GM23248 (cell line): Measurements from ENCODE around the gene EPN3. TPM values are rescaled to one million over a fixed set of nuclear protein-coding genes. Genes with fewer than 3 reads are reported as not detected.

Source experiments
- DNase-seq: peaks from one replicate; pipeline ENCODE4 v3.0.0-alpha.2; 2015
- H2AFZ ChIP-seq: fragments of 200-600 bp; sonication (generic); 2 replicates; pipeline ENCODE4 v1.6.1; 2016; ENCODE audit warnings: antibody characterized with exemption
- H3F3A ChIP-seq: fragments of 200-600 bp; sonication (generic); 2 replicates; pipeline ENCODE4 v1.6.1; 2016; ENCODE audit warnings: mild to moderate bottlenecking, antibody characterized with exemption, mixed run types; ENCODE audit not compliant: insufficient read depth
- H3K27ac ChIP-seq: fragments of 200-600 bp; sonication (generic); 2 replicates; pipeline ENCODE4 v1.5.1; 2016; ENCODE audit warnings: mild to moderate bottlenecking
- H3K27me3 ChIP-seq: fragments of 200-600 bp; sonication (generic); replicated peaks from 2 replicates; pipeline ENCODE4 v1.6.1; 2016; ENCODE audit warnings: mild to moderate bottlenecking; ENCODE audit not compliant: insufficient read depth
- H3K36me3 ChIP-seq: fragments of 200-600 bp; sonication (generic); 2 replicates; pipeline ENCODE4 v1.6.1; 2016; ENCODE audit warnings: low read depth, mild to moderate bottlenecking
- H3K4me1 ChIP-seq: fragments of 200-600 bp; sonication (generic); 2 replicates; pipeline ENCODE4 v1.6.1; 2016; ENCODE audit warnings: mild to moderate bottlenecking; ENCODE audit not compliant: insufficient read depth
- H3K4me2 ChIP-seq: fragments of 200-600 bp; sonication (generic); one replicate; pipeline ENCODE4 v1.6.1; 2016; ENCODE audit warnings: mild to moderate bottlenecking; ENCODE audit not compliant: unreplicated experiment
- H3K4me3 ChIP-seq: fragments of 200-600 bp; sonication (generic); 2 replicates; pipeline ENCODE4 v1.5.1; 2016; ENCODE audit warnings: mild to moderate bottlenecking
- H3K79me2 ChIP-seq: fragments of 200-600 bp; sonication (generic); 2 replicates; pipeline ENCODE4 v1.6.1; 2016; ENCODE audit warnings: mild to moderate bottlenecking; ENCODE audit not compliant: insufficient read depth
- H3K9ac ChIP-seq: fragments of 200-600 bp; sonication (generic); 2 replicates; pipeline ENCODE4 v1.6.1; 2016; ENCODE audit warnings: mild to moderate bottlenecking
- H3K9me2 ChIP-seq: fragments of 200-600 bp; sonication (generic); 2 replicates; pipeline ENCODE4 v1.6.1; 2016; ENCODE audit warnings: mixed run types, mild to moderate bottlenecking, moderate library complexity; ENCODE audit not compliant: insufficient read depth
- H3K9me3 ChIP-seq: fragments of 200-600 bp; sonication (generic); one replicate; pipeline ENCODE4 v1.6.1; 2017; ENCODE audit warnings: low read depth
- H4K20me1 ChIP-seq: fragments of 200-600 bp; sonication (generic); 2 replicates; pipeline ENCODE4 v1.6.0; 2016; ENCODE audit not compliant: insufficient read depth
- EZH2 ChIP-seq: fragments of 200-600 bp; sonication (generic); IDR thresholded peaks from 2 replicates; pipeline ENCODE4 v1.6.1; 2018; ENCODE audit warnings: antibody characterized with exemption, mild to moderate bottlenecking; ENCODE audit not compliant: insufficient read depth, poor library complexity, severe bottlenecking
- EZH2phosphoT487 ChIP-seq: fragments of 200-600 bp; sonication (generic); IDR thresholded peaks from 2 replicates; pipeline ENCODE4 v1.6.1; 2018; ENCODE audit warnings: antibody characterized with exemption, moderate library complexity, mild to moderate bottlenecking, low read depth; ENCODE audit not compliant: insufficient read depth
- WGBS, 2 experiments: methylation state at CpG; one replicate each; pipeline ENCODE4 v1.1.6; 2015 to 2017; ENCODE audit warnings: low lambda C conversion rate in 2 of 2, low coverage in 1 of 2; ENCODE audit errors: missing lambda C conversion rate in 2 of 2; 5-methylcytosine and 5-hydroxymethylcytosine counted together
- in situ Hi-C: fragments of 300-500 bp; cut with MboI; formaldehyde crosslinking; loops from 2 replicates; pipeline ENCODE4 v1.15.0; 2020
- polyA plus RNA-seq: library from polyadenylated mRNA; unstranded; fragments of >200 nt; fragmentation: Nextera tagmentation; extraction: Ambion mirVana; gene quantifications from 2 replicates; pipeline ENCODE4 v1.2.1, GENCODE V29; 2016
- total RNA-seq: library from RNA; depleted of rRNA; stranded (reverse); fragments of >200 nt; shearing (Covaris generic); gene quantifications from 2 replicates; pipeline ENCODE4 v1.2.3, GENCODE V29; 2014

EPN3 gene
- total and polyA plus RNA-seq, 2 experiments from 2014 or later: not detected

DNA sequence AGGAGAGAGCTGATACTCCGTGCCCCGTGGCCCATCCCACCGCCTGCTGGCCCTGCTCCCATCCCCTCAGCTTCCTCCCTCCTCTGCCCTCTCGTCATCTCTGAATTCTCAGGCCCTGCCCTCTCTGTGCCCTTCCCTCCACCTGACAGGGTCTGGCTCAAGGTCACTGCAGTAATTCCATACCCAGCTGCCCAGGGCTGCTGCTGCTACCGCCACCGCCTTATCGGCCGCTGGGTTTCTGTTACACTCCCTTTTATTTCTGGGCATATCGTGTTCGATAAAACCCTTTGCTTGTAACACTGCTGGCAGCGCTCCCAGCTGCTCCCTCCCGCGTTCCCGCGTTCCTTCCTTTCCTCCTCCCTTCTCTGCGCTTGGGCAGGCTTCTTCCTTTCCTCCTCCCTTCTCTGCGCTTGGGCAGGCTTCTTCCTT lies 1.2 kb downstream of the EPN3 start:
- in situ Hi-C loops: no loop called here
- Histone ChIP-seq H3K9me3 (no peaks in the 10 kb centered on the region), H3K4me2 (peak overlapping the region; percentile 21), H3K27me3 (peaks cover 13% of the 10 kb centered on the region), H2AFZ (no peak overlapping the region), H3F3A (no peaks in the 10 kb centered on the region), H3K36me3 (no peaks in the 10 kb centered on the region), H3K4me3 (peak overlapping the region; percentile 52), H3K27ac (no peak overlapping the region), H3K9ac (no peak overlapping the region), H3K79me2 (no peaks in the 10 kb centered on the region), H3K4me1 (peaks cover 8% of the 10 kb centered on the region), H3K9me2 (no peaks in the 10 kb centered on the region), H4K20me1 (no peaks in the 10 kb centered on the region)
- TF ChIP-seq EZH2phosphoT487: no peak
- no peak for TF ChIP-seq EZH2
- peak; percentile 54 for DNase-seq
- WGBS, 2 experiments: 2 to 3% methylated on average over 12 to 17 of the region's 17 CpGs

DNA sequence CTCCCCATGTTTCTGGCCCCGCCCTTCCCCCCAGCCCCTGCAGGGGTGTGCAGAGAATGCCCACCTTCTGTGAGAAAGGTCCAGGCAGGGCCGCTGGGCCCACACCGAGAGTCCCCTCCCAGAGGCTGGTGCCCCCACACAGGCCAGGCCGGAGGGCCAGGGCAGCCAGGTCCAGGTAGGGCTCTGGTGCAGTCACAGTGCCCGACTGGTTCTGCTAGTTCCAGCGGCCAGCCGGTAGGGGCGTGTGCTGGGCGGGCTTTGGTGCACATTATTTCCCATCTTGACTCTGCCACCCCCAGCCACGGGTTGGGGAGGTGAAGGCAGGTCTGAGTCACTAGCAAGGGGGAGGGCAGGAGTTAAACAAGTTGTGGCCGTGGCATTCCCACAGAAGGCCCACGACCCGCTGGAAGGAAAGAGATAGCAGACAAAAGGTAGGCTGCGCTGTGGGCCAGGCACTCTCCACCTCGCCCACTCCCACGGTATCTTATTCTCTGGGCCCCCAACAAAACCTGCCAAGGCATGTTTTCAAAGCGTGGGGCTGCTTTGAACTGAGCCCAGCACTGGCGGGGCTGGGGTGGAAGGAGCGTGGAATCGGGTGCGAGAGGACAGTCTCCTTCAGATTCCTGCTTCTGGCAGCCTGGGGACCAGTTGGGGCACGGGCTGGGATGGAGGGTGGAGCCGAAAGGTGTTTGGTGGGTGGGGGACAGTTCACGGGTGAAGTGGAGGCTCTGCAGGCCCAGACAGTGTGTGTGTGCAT lies 1.9 kb downstream of the EPN3 start:
- Histone ChIP-seq H3K79me2 (no peaks in the 10 kb centered on the region), H3F3A (no peaks in the 10 kb centered on the region), H3K9me2 (no peaks in the 10 kb centered on the region), H4K20me1 (no peaks in the 10 kb centered on the region), H3K4me2 (peak overlapping the region; percentile 21), H3K27me3 (peaks cover 13% of the 10 kb centered on the region), H2AFZ (no peak overlapping the region), H3K36me3 (no peaks in the 10 kb centered on the region), H3K9me3 (no peaks in the 10 kb centered on the region), H3K4me3 (peak overlapping the region; percentile 52), H3K27ac (no peak overlapping the region), H3K4me1 (peaks cover 8% of the 10 kb centered on the region), H3K9ac (no peak overlapping the region)
- no peak for TF ChIP-seq EZH2
- TF ChIP-seq EZH2phosphoT487: no peak
- peak; percentile 43 for DNase-seq
- 47% methylated on average over 15 to 23 of the region's 24 CpGs for WGBS, 2 experiments
- in situ Hi-C loops: no loop called here

DNA sequence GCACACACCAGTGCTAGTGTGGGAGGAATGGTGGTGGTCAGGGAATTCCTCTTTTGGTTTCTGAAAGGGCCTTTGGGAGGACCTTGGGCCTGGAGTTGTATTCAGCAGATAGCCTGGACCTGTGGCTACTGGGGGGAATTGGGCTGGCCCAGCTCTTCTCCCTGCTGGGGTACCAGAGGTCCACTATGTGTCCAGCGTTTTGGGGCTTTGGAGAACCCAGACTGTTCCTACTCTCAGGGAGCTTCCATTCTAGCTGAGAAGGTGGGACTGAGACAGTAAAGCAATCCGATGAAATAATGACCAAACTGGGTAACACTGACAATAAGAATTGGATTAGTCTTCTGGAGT lies 2.4 kb downstream of the EPN3 start:
- Histone ChIP-seq H3K4me1 (peaks cover 8% of the 10 kb centered on the region), H3K36me3 (no peaks in the 10 kb centered on the region), H3K9ac (no peak overlapping the region), H3K4me3 (no peak overlapping the region), H3K79me2 (no peaks in the 10 kb centered on the region), H3F3A (no peaks in the 10 kb centered on the region), H3K4me2 (no peak overlapping the region), H3K27ac (no peak overlapping the region), H3K9me3 (no peaks in the 10 kb centered on the region), H4K20me1 (no peaks in the 10 kb centered on the region), H2AFZ (no peak overlapping the region), H3K27me3 (peaks cover 13% of the 10 kb centered on the region), H3K9me2 (no peaks in the 10 kb centered on the region)
- TF ChIP-seq EZH2 (no peak), EZH2phosphoT487 (no peak)
- no peak for DNase-seq
- in situ Hi-C loops: no loop called here
- WGBS, 2 experiments: 90 to 97% methylated on average over 2 of the region's 2 CpGs

- Histone ChIP-seq H4K20me1 (no peaks in the 10 kb centered on the region), H3K9ac (no peak overlapping the region), H3K4me1 (peaks cover 8% of the 10 kb centered on the region), H2AFZ (no peak overlapping the region), H3K9me3 (no peaks in the 10 kb centered on the region), H3K27ac (no peak overlapping the region), H3K79me2 (no peaks in the 10 kb centered on the region), H3K4me2 (no peak overlapping the region), H3K27me3 (peaks cover 13% of the 10 kb centered on the region), H3K9me2 (no peaks in the 10 kb centered on the region), H3K4me3 (no peak overlapping the region), H3F3A (no peaks in the 10 kb centered on the region), H3K36me3 (no peaks in the 10 kb centered on the region)
- in situ Hi-C loops: no loop called here
- TF ChIP-seq EZH2 (no peak), EZH2phosphoT487 (no peak)
- DNase-seq: no peak
- 68 to 73% methylated on average over 7 of the region's 7 CpGs for WGBS, 2 experiments
Observed at GRCh38 chr17:50535407-50535806, 2.9 kb downstream of the EPN3 start.
